Measurements from ENCODE around the gene EPC1. TPM values are rescaled to one million over a fixed set of nuclear protein-coding genes. Genes with fewer than 3 reads are reported as not detected.
"Not testable (repeated sequence)": the region's sequence is repeated elsewhere in the genome, so short reads cannot be mapped to it uniquely, and the experiment has no call there.

EPC1 gene
- total RNA-seq, 2 experiments from 2014 or later: 173 to 181 TPM

GRCh38 chr10:32253276-32253675, 93.7 kb downstream of the EPC1 start:
- TF ChIP-seq CTCF (IDR thresholded peaks at IDR 0.05): no peak
- no peak overlapping the region for H3K4me3 Mint-ChIP-seq
- POLR2A ChIA-PET: no interaction called here

DNA sequence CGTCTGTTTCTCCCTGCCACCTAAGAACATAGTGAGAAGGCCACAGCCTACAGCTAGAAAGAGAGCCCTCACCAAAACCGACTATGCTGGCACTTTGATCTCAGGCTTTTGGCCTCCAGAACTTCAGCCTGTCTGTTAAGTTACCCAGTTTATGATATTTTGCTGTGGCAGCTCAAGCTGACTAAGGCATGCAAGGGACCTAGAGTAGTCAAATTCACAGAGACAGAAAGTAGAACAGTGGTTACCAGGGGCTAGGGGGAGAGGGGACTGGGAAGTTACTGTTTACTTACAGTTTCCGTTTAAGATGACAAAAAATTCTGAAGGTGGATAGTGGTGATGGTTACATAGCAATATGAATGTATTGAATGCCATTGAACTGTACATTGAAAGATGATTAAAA, 96.5 kb downstream of the EPC1 start:
- H3K36me3 ChIP-seq (ENCODE audit: insufficient read depth, low read length); POLR2A ChIA-PET; H3K27me3 ChIP-seq (ENCODE audit: control insufficient read depth in 1 of 2, insufficient read depth in 2 of 2, low read length in 2 of 2); H3K9me3 ChIP-seq (ENCODE audit: control insufficient read depth in 1 of 2, insufficient read depth in 1 of 2, low read length in 2 of 2); H3K4me1 Mint-ChIP-seq (ENCODE audit: low read depth); H3K27ac ChIP-seq (ENCODE audit: low read depth in 1 of 2, low read length in 2 of 2); H3K36me3 Mint-ChIP-seq (ENCODE audit: low read depth); H3K27me3 Mint-ChIP-seq; H3K4me1 ChIP-seq (ENCODE audit: insufficient read depth, low read length); H3K4me3 Mint-ChIP-seq; H3K9me3 Mint-ChIP-seq; H3K4me3 ChIP-seq (ENCODE audit: low read length): not testable (repeated sequence)
- peak in 1 of 14 experiments; percentile 7 for DNase-seq
- intact Hi-C loops (cut with DNase I, micrococcal nuclease): loop anchor here in 1 of 2 experiments (10.0 kb wide), 1 partner anchor 194 kb away; the partner anchor contains the start of gene CCDC7
- CTCF ChIA-PET: interaction anchor here (1.0 to 1.9 kb wide), 3 partner anchors 96 to 222 kb away, joined by 3 to 5 read pairs (median 3); no protein-coding TSS in a partner anchor
- H3K27ac Mint-ChIP-seq: peak overlapping the region; percentile 69
- ATAC-seq (ENCODE audit: poor library complexity): peak; percentile 49

More at GRCh38 chr10:32253276-32253675, 93.7 kb downstream of the EPC1 start:
- no peaks in the 10 kb centered on the region for H3K9me3 Mint-ChIP-seq
- intact Hi-C loops (cut with DNase I, micrococcal nuclease): loop anchor here in 1 of 2 experiments (10.0 kb wide), 1 partner anchor 192 kb away; the partner anchor contains the start of gene CCDC7
- Histone ChIP-seq H3K27me3 (ENCODE audit: control insufficient read depth in 1 of 2, insufficient read depth in 2 of 2, low read length in 2 of 2) (no peaks in the 10 kb centered on the region), H3K4me1 (ENCODE audit: insufficient read depth, low read length) (peaks cover 14% of the 10 kb centered on the region), H3K36me3 (ENCODE audit: insufficient read depth, low read length) (no peaks in the 10 kb centered on the region), H3K27ac (ENCODE audit: low read depth in 1 of 2, low read length in 2 of 2) (no peak overlapping the region), H3K4me3 (ENCODE audit: low read length) (no peak overlapping the region), H3K9me3 (ENCODE audit: control insufficient read depth in 1 of 2, insufficient read depth in 1 of 2, low read length in 2 of 2) (no peaks in the 10 kb centered on the region)
- H3K4me1 Mint-ChIP-seq (ENCODE audit: low read depth): peaks cover 10% of the 10 kb centered on the region
- H3K36me3 Mint-ChIP-seq (ENCODE audit: low read depth): no peaks in the 10 kb centered on the region
- DNase-seq (no peak), ATAC-seq (ENCODE audit: poor library complexity) (no peak)
- no peak overlapping the region for H3K27ac Mint-ChIP-seq
- CTCF ChIA-PET: interaction anchor here (0.9 kb wide), 1 partner anchor 93 kb away, joined by 3 read pairs; no protein-coding TSS in a partner anchor
- no peaks in the 10 kb centered on the region for H3K27me3 Mint-ChIP-seq

DNA sequence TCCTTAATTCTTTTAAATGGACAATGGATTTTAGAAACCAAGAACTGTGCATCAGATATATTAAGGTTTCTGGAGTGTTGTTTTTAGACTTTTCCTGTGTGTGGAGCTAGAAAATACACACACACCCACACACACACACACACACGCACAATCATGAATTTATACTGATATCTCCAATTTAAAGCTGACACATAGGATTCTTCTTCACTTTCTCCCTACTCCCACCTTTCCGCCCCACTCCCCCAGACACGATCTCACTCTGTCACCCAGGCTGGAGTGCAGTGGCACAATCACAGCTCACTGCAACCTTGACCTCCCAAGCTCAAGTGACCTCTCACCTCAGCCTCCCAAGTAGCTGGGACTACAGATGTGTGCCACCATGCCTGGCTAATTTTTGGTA, 100.3 kb downstream of the EPC1 start:
- Mint-ChIP-seq H3K9me3 (no peaks in the 10 kb centered on the region), H3K27me3 (no peaks in the 10 kb centered on the region), H3K4me1 (ENCODE audit: low read depth) (peaks cover 5% of the 10 kb centered on the region), H3K27ac (no peak overlapping the region), H3K4me3 (no peak overlapping the region), H3K36me3 (ENCODE audit: low read depth) (no peaks in the 10 kb centered on the region)
- peaks cover 4% of the 10 kb centered on the region for H3K4me1 ChIP-seq (ENCODE audit: insufficient read depth, low read length)
- ATAC-seq (ENCODE audit: poor library complexity): no peak
- no peak overlapping the region for H3K4me3 ChIP-seq (ENCODE audit: low read length)
- H3K27me3 ChIP-seq (ENCODE audit: control insufficient read depth in 1 of 2, insufficient read depth in 2 of 2, low read length in 2 of 2): no peaks in the 10 kb centered on the region
- ChIA-PET POLR2A (no interaction called here), CTCF (interaction anchor here (1.0 kb wide), 1 partner anchor 46 kb away, joined by 3 read pairs; no protein-coding TSS in a partner anchor)
- no peak for DNase-seq
- intact Hi-C loops (cut with DNase I, micrococcal nuclease): no loop called here
- no peaks in the 10 kb centered on the region for H3K9me3 ChIP-seq (ENCODE audit: control insufficient read depth in 1 of 2, insufficient read depth in 1 of 2, low read length in 2 of 2)
- no peaks in the 10 kb centered on the region for H3K36me3 ChIP-seq (ENCODE audit: insufficient read depth, low read length)
- no peak overlapping the region for H3K27ac ChIP-seq (ENCODE audit: low read depth in 1 of 2, low read length in 2 of 2)
- TF ChIP-seq CTCF (IDR thresholded peaks at IDR 0.05): no peak

GRCh38 chr10:32245760-32246159, 101.2 kb downstream of the EPC1 start:
- Mint-ChIP-seq H3K4me3 (no peak overlapping the region), H3K27ac (no peak overlapping the region), H3K9me3 (no peaks in the 10 kb centered on the region), H3K4me1 (ENCODE audit: low read depth) (peaks cover 5% of the 10 kb centered on the region), H3K27me3 (no peaks in the 10 kb centered on the region), H3K36me3 (ENCODE audit: low read depth) (no peaks in the 10 kb centered on the region)
- no peak for DNase-seq
- no peak for TF ChIP-seq CTCF (IDR thresholded peaks at IDR 0.05)
- no peaks in the 10 kb centered on the region for H3K9me3 ChIP-seq (ENCODE audit: control insufficient read depth in 1 of 2, insufficient read depth in 1 of 2, low read length in 2 of 2)
- intact Hi-C loops (cut with DNase I, micrococcal nuclease): no loop called here
- POLR2A ChIA-PET: no interaction called here
- ATAC-seq (ENCODE audit: poor library complexity): no peak
- peaks cover 4% of the 10 kb centered on the region for H3K4me1 ChIP-seq (ENCODE audit: insufficient read depth, low read length)
- CTCF ChIA-PET: interaction anchor here (1.0 kb wide), 1 partner anchor 45 kb away, joined by 3 read pairs; no protein-coding TSS in a partner anchor
- H3K4me3 ChIP-seq (ENCODE audit: low read length): peak overlapping the region; percentile 16
- no peak overlapping the region for H3K27ac ChIP-seq (ENCODE audit: low read depth in 1 of 2, low read length in 2 of 2)
- no peaks in the 10 kb centered on the region for H3K36me3 ChIP-seq (ENCODE audit: insufficient read depth, low read length)
- no peaks in the 10 kb centered on the region for H3K27me3 ChIP-seq (ENCODE audit: control insufficient read depth in 1 of 2, insufficient read depth in 2 of 2, low read length in 2 of 2)
